SW 1271 (cell line): ENCODE data around the gene RALB.
"Not testable (repeated sequence)": the region's sequence is repeated elsewhere in the genome, so short reads cannot be mapped to it uniquely, and the experiment has no call there.

ENCODE experiments used
- DNase-seq, 2 experiments: peaks; one replicate each; lab custom pipeline; 2025; lab: John Stamatoyannopoulos, UW

The RALB gene

DNA sequence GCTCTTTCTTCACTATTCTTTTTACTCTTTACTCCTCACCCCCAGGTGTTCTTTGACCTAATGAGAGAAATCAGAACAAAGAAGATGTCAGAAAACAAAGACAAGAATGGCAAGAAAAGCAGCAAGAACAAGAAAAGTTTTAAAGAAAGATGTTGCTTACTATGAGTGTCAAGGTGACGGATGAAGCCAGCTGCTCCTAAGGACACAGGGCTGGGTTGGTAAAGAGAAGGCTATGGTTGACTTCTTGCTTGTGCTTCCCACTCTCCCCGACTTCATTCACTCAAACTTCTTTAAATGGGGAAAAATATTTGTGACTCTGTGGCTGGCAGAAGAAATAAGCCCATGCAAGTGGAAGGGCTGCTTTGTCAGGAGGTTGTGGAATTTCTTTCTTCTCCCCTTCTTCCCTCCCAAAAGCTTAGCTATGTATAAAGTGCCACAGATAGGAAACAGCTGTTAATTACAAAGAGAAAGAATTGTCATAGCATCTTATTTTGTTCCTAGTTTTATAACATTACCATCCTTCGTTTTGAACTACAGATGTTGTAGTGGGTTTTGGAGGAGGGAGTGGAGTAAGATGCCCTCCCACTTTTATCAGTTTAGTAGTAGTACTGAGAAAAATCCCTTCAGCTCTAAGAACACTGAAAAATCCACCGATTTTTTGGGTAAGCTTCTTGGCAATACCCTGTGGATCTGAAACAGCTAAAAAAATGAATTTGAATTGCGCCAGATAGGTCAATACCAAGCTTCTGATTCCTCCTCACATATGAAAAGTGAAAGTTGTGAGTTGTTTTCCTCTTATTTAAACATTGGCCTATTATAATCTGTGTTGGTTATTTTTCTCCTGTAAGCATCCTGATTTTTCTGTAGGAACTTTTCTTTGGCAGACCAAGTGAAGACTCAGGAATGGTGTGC is 40.7 kb downstream of the RALB start:
- DNase-seq = no peak

GRCh38 chr2:120294008-120294340 is 41.3 kb downstream of the RALB start:
- no peak for DNase-seq

GRCh38 chr2:120298173-120298835 is 45.7 kb downstream of the RALB start:
- no peak for DNase-seq

GRCh38 chr2:120299004-120299403 is 46.4 kb downstream of the RALB start:
- DNase-seq = no peak

DNA sequence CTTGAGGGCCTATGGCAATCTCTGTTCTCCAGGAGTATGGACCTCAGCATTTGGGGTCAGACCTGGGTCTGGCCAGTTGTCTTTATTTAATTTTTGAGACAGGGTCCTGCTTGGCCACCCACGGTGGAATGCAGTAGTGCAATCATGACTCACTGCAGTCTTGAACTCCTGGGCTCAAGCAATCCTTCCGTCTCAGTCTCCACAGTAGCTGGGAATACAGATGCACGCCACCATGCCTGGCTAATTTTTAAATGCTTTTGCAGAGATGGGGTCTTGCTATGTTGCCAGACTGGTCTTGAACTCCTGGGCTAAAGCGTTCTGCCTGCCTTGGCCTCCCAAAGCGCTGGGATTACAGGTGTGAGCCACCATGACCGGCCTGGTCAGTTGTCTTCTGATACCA is 46.9 kb downstream of the RALB start:
- DNase-seq = no peak

DNA sequence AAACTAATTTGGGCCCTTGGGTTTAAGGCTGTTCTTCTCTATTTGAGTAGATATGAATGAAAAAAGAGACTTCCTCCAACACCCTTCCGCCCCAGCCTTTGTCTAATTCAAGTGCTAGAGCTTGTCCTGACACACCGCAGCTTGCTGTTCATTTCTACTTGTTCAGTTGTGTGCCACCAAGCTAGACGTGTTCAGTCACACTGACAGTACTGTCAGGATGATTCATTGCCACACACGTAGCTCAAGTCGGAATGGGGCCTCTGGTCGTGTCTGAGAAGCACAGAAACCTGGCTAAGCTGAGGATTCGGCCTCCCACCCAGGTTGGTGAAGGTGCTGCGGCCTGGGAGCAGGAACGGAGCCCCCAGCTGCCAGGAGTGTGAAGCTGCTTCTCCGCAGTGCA is 47.7 kb downstream of the RALB start:
- DNase-seq = no peak

DNA sequence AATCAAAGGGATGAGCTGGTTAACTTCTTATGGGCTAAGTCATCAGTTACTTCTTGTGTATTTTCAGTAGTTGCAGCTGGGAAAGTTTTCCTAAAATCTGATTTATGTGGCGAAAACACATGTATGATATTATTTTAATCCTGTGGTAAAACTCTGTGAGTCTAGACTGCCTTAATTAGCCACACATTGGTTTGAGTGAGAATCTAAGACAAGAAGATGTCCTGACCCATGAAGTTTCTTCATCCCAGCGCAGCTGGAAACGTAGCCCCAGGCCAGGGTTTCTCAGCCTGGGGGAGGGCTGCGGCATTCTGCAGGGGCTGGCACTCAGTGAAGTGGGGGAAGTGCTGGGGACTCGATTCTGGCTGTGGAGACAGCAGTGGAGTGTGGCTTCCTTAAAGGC is 48.6 kb downstream of the RALB start:
- no peak for DNase-seq

GRCh38 chr2:120302301-120302700 is 49.6 kb downstream of the RALB start:
- DNase-seq = no peak

- DNase-seq = no peak
Observed at GRCh38 chr2:120303177-120303576, 50.5 kb downstream of the RALB start.

GRCh38 chr2:120305296-120305695 is 52.6 kb downstream of the RALB start:
- DNase-seq = peak in 1 of 2 experiments; percentile 11

DNA sequence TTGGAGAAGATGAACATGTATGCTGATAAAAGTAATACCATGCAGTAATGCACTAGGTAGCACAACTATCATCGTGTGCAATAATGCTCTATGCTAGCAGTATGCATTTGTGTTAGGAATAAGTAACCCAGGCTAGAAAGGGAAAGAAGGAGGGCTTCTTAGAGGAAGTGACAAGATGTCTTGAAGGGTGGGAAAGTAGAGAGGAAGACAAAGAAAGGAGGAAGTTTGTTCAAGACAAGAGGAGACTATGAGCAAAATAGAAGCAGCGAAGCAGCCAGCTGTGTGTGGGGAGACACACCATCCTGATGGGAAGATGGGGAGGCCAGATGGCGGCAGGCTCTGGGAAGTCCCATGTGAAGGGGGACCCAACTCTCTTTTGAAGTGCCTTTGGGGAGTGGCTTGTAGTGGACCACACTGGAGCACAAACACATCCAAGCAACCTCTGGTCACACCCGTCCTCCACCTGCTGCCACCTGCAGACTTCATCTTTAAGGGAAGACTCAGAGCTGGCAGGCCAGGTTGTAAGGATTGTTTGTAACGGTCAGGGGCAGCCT is 53.4 kb downstream of the RALB start:
- no peak for DNase-seq

DNA sequence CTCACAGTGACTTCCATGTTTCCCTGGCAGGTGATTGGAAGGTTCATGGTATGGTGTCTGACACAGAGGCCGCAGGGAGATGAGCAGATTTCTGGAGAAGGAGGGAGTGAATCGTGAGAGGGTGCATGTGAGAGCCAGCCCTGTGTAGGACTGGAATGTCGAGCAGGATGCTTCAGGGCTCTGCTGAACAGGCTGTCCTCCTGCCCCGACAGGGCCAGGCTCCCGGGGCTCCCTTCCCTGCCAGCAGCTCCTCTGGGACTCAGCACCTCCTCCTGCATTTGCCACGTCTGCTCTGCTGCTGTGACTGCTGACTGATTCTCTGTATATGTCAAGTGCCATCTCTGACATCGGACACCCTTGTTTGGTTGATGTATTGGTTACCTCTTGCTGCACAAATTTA is 54.8 kb downstream of the RALB start:
- DNase-seq = no peak

DNA sequence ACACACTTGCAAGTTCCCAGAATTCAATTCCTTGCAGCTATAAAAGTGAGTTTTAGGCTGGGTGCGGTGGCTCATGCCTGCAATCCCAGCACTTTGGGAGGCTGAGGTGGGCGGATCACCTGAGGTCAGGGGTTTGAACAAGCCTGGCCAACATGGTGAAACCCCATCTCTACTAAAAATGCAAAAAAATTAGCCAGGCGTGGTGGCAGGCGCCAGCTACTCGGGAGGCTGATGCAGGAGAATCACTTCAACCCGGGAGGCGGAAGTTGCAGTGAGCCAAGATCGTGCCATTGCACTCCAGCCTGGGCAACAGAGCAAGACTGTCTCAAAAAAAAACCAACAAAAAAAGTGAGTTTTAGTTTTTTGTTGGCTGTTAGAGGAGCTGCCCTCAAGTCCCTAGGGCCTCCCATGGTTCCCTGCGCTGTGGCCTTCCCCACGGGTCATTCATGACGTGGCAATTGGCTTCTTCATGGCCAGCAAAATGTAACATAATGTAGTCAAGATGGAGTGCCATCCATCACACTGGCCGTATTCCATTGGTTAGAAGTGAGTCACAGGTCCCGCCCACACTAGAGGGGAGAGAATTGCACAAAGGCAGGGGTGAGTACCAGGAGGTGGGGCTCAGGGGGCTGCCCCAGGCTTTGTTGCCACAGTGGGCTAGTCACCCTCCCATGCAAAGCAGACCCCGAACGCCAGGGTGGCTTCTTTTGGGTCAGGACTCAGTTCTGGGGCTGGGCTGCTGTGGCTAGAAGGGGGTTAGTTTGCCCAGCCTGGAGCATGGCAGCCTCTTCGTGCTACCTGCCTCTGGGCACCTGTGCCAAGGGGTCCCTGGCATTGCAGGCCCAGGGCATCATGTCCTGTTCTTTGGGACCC is 55.6 kb downstream of the RALB start:
- DNase-seq = no peak

DNA sequence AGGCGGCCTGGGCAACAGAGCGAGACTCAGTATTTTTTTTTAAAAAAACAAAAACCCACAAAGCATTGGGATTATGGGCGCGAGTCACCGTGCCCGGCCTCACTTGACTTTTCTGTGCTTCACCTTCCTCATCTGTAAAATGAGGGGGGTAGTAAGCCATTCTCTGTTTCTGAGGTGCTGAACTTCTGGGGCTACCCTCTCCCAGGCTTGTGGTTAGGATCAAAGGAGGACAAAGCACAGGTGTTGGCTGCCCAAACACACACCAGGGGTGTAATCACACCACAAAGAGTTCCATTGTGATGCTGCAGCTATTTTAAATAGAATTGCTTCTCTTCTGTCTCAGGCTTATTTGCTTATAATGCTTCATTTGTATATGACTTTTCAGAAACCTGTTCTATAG is 57.5 kb downstream of the RALB start:
- no peak for DNase-seq

DNA sequence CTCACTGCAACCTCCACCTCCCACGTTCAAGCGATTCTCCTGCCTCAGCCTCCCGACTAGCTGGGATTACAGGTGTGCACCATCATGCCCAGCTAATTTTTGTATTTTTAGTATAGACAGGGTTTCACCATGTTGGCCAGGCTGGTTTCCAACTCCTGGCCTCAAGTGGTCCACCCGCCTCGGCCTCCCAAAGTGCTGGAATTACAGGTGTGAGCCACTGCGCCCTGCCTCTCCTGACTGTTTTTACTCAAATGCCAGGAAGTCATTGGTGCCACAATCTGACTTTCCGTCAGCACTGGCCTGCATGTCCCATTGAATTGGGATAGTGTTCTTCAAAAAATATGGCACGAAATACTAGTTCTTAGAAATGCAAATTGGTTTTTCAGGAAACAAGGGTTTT is 58.2 kb downstream of the RALB start:
- DNase-seq = not testable (repeated sequence)

GRCh38 chr2:120312076-120312475 is 59.4 kb downstream of the RALB start:
- no peak for DNase-seq

GRCh38 chr2:120312860-120313694 is 60.4 kb downstream of the RALB start:
- DNase-seq = peak; percentile 22 to 69

DNA sequence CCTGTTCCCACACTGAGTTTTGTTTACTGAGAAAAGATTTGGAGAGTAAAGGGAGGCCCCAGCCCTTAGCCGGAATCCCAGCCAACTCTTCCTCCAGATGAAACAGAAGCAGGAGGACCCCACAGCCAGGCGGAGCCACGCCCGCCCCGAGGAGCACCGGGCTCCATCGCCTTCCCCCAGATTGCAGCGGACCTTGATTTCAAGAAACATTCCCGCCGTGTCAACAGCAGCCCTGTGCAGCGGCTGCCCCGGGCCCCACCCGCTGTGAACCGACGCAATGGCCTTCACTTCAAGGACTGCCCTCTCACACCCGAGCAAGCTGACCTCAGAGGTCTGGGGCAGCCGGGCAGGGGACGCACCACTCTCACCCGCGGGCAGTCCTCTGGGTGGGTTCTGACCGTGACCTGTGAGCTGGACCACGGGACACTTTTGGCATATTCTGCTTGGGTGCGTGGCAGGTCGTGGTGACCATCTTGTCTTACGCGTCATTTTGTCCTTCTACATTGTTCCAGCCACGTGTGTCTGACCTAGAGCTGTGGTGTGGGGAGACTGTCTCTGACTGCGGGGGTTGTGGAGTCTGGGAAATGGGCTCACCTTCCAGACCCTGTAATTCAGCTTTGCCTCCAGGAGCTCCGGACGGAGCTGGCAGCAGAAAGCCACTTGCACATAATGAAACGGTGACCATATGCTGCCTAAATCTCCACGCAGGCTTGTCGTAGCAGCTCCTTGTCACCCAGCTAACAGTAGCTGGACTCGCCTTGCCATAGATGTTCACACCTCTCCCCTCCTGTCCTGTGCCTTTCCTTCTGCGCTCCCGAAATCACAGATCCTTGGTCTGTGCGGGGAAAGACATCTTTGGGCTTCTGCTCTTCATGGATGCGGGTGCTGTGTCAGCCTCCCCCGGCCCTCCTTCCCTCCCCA is 61.3 kb downstream of the RALB start:
- DNase-seq = no peak

DNA sequence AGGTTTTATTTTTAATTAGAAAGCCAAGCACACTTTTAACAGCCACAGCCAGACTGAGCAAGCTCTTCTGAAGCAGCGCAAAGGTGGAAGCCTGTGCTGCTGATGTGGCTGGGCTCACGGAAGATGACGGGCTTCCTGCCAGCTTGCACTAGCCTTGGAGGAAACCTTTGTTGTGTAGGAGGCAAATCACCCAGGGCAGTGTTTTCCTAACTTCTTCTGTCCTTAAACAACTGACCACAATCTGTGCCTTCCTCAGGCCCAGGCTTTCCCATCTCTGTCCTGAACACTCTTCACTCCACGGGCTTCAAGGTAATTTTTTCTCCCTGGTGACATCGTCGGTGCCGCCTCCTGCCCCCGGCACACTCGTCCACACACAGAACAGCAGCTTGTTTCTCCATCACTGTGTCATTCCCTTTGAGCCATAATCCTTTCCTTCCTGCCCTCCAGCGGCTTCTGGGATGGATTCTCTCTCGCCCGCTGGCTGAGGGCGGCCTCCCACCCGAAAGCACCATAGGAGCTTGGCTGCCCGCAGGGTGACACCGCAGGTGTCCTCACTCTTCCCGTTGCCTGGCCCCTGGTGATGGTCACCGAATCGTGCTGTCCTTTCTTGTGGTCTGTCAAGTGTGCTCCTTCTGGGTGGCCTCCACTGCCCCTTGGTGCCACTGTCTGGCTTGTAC is 62.2 kb downstream of the RALB start:
- no peak for DNase-seq
